ENCODE data around the gene ITGA11. TPM values are rescaled to one million over a fixed set of nuclear protein-coding genes. Genes with fewer than 3 reads are reported as not detected.

ITGA11 gene
- total and polyA plus RNA-seq, 10 donors, result 0.27 to 17.2 (median 5.8) TPM

GRCh38 chr15:68321229-68321628, 110.7 kb downstream of the ITGA11 start:
- intact Hi-C loops (cut with DNase I; ENCODE audit: low total_unique reads), result no loop called here
- WGBS, 5 donors, result 76 to 81% (median 79%) methylated on average over 5 to 7 of the region's 7 CpGs
- Histone ChIP-seq H3K9me3 (no peaks in the 10 kb centered on the region), H3K4me1 (peaks cover 0 to 2% (median 0%) of the 10 kb centered on the region in 6 donors), H3K27ac (no peak overlapping the region), H3K36me3 (peaks cover 0 to 6% (median 0%) of the 10 kb centered on the region in 6 donors), H3K27me3 (replicated peaks in 1 of 7) (peaks cover 0 to under 1% (median 0%) of the 10 kb centered on the region in 7 donors), H3K4me3 (no peak overlapping the region)
- peak; percentile 37 for DNase-seq
- TF ChIP-seq POLR2A (IDR thresholded peaks at IDR 0.05), result no peak
- TF ChIP-seq CTCF (IDR thresholded peaks at IDR 0.05 in 8 of 11, conservative IDR thresholded peaks at IDR 0.05 in 3 of 11), result no peak
- no peak for TF ChIP-seq POLR2AphosphoS5 (IDR thresholded peaks at IDR 0.05)

DNA sequence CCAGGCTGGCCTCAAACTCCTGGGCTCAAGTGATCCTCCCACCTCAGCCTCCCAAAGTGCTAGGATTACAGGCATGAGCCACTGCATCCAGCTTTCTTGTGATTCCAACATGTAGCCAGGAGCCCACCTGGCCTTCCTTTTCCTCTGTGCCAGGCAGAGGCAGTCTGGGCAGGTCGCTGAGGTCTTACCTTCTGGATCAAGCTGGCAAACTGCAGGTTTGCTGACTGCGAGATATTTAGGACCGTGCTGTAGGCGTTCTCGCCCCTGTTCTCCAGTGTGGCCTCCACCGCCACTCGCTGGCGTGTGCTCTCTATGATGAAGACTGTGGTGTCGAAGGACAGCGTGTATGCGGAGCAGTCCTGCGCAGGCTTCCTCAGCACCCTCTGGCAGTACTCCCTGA, 112.0 kb downstream of the ITGA11 start:
- no peaks in the 10 kb centered on the region for H3K4me1 ChIP-seq
- no peak overlapping the region for H3K4me3 ChIP-seq
- intact Hi-C loops (cut with DNase I; ENCODE audit: low total_unique reads), result no loop called here
- DNase-seq, result peak; percentile 32
- peaks cover 0 to 3% (median 0%) of the 10 kb centered on the region in 6 donors for H3K36me3 ChIP-seq
- no peak for TF ChIP-seq POLR2A (IDR thresholded peaks at IDR 0.05)
- TF ChIP-seq POLR2AphosphoS5 (IDR thresholded peaks at IDR 0.05), result no peak
- TF ChIP-seq CTCF (IDR thresholded peaks at IDR 0.05 in 8 of 11, conservative IDR thresholded peaks at IDR 0.05 in 3 of 11), result no peak
- H3K9me3 ChIP-seq, result no peaks in the 10 kb centered on the region
- 92 to 97% (median 96%) methylated on average over 12 of the region's 12 CpGs for WGBS, 5 donors
- H3K27ac ChIP-seq, result no peak overlapping the region
- no peaks in the 10 kb centered on the region for H3K27me3 ChIP-seq (replicated peaks in 1 of 7)

GRCh38 chr15:68318931-68319909, 112.7 kb downstream of the ITGA11 start:
- peak; percentile 42 for DNase-seq
- no peaks in the 10 kb centered on the region for H3K4me1 ChIP-seq
- TF ChIP-seq CTCF (IDR thresholded peaks at IDR 0.05 in 8 of 11, conservative IDR thresholded peaks at IDR 0.05 in 3 of 11), result no peak
- no peak for TF ChIP-seq POLR2AphosphoS5 (IDR thresholded peaks at IDR 0.05)
- no peak for TF ChIP-seq POLR2A (IDR thresholded peaks at IDR 0.05)
- no peaks in the 10 kb centered on the region for H3K27me3 ChIP-seq (replicated peaks in 1 of 7)
- no peak overlapping the region for H3K4me3 ChIP-seq
- no peaks in the 10 kb centered on the region for H3K36me3 ChIP-seq
- intact Hi-C loops (cut with DNase I; ENCODE audit: low total_unique reads), result no loop called here
- no peaks in the 10 kb centered on the region for H3K9me3 ChIP-seq
- WGBS, 5 donors, result 86 to 93% (median 87%) methylated on average over 14 to 18 of the region's 18 CpGs
- no peak overlapping the region for H3K27ac ChIP-seq

Data from spleen (tissue), 11 donors.